HepG2 (cell line): Measurements from ENCODE around the gene ZNF223. TPM values are rescaled to one million over a fixed set of nuclear protein-coding genes. Genes with fewer than 3 reads are reported as not detected.
A peak's percentile ranks its signal among the peaks of the same experiment; 100 is the strongest.

ENCODE experiments used
- ARHGAP35 ChIP-seq: sonication (generic); formaldehyde crosslinking; IDR thresholded peaks from 2 replicates; pipeline ENCODE4 v1.9.0; 2022; ENCODE audit warnings: mild to moderate bottlenecking, inconsistent platforms, moderate library complexity, missing genetic modification reagents, borderline replicate concordance
- ELF3 ChIP-seq: IDR thresholded peaks from 2 replicates; pipeline ENCODE4 v1.6.1; 2016; ENCODE audit warnings: missing genetic modification reagents, missing compliant biosample characterization
- ELF4 ChIP-seq: sonication (generic); formaldehyde crosslinking; IDR thresholded peaks from 2 replicates; pipeline ENCODE4 v1.5.0; 2020; ENCODE audit warnings: missing genetic modification reagents, mild to moderate bottlenecking, moderate library complexity, borderline replicate concordance
- HOXD1 ChIP-seq: sonication (generic); formaldehyde crosslinking; IDR thresholded peaks from 2 replicates; pipeline ENCODE4 v1.5.0; 2020; ENCODE audit warnings: missing genetic modification reagents
- KAT8 ChIP-seq: IDR thresholded peaks from 2 replicates; pipeline ENCODE4 v1.6.1; 2016; ENCODE audit warnings: missing genetic modification reagents, missing compliant biosample characterization
- KMT2A ChIP-seq: sonication (generic); formaldehyde crosslinking; IDR thresholded peaks from 2 replicates; pipeline ENCODE4 v1.4.0; 2020; ENCODE audit warnings: missing genetic modification reagents
- MYNN ChIP-seq: sonication (generic); formaldehyde crosslinking; IDR thresholded peaks from 2 replicates; pipeline ENCODE4 v1.4.0; 2020; ENCODE audit warnings: mild to moderate bottlenecking, low read depth, missing genetic modification reagents
- NFAT5 ChIP-seq: sonication (generic); formaldehyde crosslinking; IDR thresholded peaks from 2 replicates; pipeline ENCODE4 v1.4.0; 2020; ENCODE audit warnings: missing genetic modification reagents
- RARA ChIP-seq: IDR thresholded peaks from 2 replicates; pipeline ENCODE4 v1.6.1; 2016; ENCODE audit warnings: missing genetic modification reagents, missing compliant biosample characterization
- SALL2 ChIP-seq: sonication (generic); formaldehyde crosslinking; IDR thresholded peaks from 2 replicates; pipeline ENCODE4 v1.8.1; 2023; ENCODE audit warnings: mild to moderate bottlenecking, missing genetic modification reagents, inconsistent platforms
- SCMH1 ChIP-seq: sonication (generic); formaldehyde crosslinking; IDR thresholded peaks from 2 replicates; pipeline ENCODE4 v1.9.0; 2021; ENCODE audit warnings: missing genetic modification reagents, mild to moderate bottlenecking, borderline replicate concordance
- SIX4 ChIP-seq: sonication (generic); formaldehyde crosslinking; IDR thresholded peaks from 2 replicates; pipeline ENCODE4 v1.4.0; 2020; ENCODE audit warnings: missing genetic modification reagents
- SYNCRIP ChIP-seq: fragments of 200-400 bp; formaldehyde crosslinking; IDR thresholded peaks from 2 replicates; pipeline ENCODE4 v1.6.1; 2018; ENCODE audit warnings: mild to moderate bottlenecking, low read depth, low read length; ENCODE audit not compliant: insufficient read depth
- TCF7 ChIP-seq: sonication (generic); IDR thresholded peaks from 2 replicates; pipeline ENCODE4 v1.6.1; 2016; ENCODE audit warnings: antibody characterized with exemption, low read depth
- ZFP62 ChIP-seq: sonication (generic); formaldehyde crosslinking; IDR thresholded peaks from 2 replicates; pipeline ENCODE4 v1.4.0; 2020; ENCODE audit warnings: missing genetic modification reagents
- ZNF251 ChIP-seq: sonication (generic); formaldehyde crosslinking; IDR thresholded peaks from 2 replicates; pipeline ENCODE4 v1.9.0; 2021; ENCODE audit warnings: mild to moderate bottlenecking, missing genetic modification reagents
- ZNF574 ChIP-seq: sonication (generic); formaldehyde crosslinking; IDR thresholded peaks from 2 replicates; pipeline ENCODE4 v1.4.0; 2020; ENCODE audit warnings: missing genetic modification reagents
- ZNF740 ChIP-seq: sonication (generic); formaldehyde crosslinking; IDR thresholded peaks from 2 replicates; pipeline ENCODE4 v1.4.0; 2020; ENCODE audit warnings: missing genetic modification reagents
- ZNF775 ChIP-seq: sonication (generic); formaldehyde crosslinking; IDR thresholded peaks from 2 replicates; pipeline ENCODE4 v1.4.0; 2020; ENCODE audit warnings: missing genetic modification reagents, mild to moderate bottlenecking, moderate library complexity, borderline replicate concordance
- polyA plus RNA-seq, 8 experiments: library from polyadenylated mRNA; depleted of rRNA in 3 of 8; stranded (reverse) in 7 of 8; unstranded in 1 of 8; fragments of >200 nt; fragmentation: Illumina TruSeq in 4 of 8; extraction: Trizol in 4 of 8; gene quantifications; 2 replicates each; pipeline versions ENCODE4 v1.2.1 to v1.2.3, GENCODE V29; 2011 to 2016; ENCODE audit warnings: low read depth in 4 of 8, missing spikeins in 1 of 8, mixed read lengths in 1 of 8; ENCODE audit not compliant: insufficient read depth in 1 of 8
- total RNA-seq, 5 experiments: library from RNA; depleted of rRNA; stranded (reverse); fragments of >200 nt; fragmentation: Illumina TruSeq; extraction: Trizol; gene quantifications; 2 replicates each; pipeline ENCODE4 v1.2.3, GENCODE V29; 2016; ENCODE audit warnings: low read depth in 1 of 5
- TF ChIP-seq, protein P1 (sequence below): IDR thresholded peaks from 2 replicates; pipeline ENCODE4 v1.6.1; 2016; ENCODE audit warnings: missing compliant biosample characterization, missing genetic modification reagents, borderline replicate concordance

Gene ZNF223
- total and polyA plus RNA-seq, 2 of the 13 experiments (the other 11 are each of a cell fraction or from before 2014, with no cell fraction given), result 2.0 to 4.8 TPM

DNA sequence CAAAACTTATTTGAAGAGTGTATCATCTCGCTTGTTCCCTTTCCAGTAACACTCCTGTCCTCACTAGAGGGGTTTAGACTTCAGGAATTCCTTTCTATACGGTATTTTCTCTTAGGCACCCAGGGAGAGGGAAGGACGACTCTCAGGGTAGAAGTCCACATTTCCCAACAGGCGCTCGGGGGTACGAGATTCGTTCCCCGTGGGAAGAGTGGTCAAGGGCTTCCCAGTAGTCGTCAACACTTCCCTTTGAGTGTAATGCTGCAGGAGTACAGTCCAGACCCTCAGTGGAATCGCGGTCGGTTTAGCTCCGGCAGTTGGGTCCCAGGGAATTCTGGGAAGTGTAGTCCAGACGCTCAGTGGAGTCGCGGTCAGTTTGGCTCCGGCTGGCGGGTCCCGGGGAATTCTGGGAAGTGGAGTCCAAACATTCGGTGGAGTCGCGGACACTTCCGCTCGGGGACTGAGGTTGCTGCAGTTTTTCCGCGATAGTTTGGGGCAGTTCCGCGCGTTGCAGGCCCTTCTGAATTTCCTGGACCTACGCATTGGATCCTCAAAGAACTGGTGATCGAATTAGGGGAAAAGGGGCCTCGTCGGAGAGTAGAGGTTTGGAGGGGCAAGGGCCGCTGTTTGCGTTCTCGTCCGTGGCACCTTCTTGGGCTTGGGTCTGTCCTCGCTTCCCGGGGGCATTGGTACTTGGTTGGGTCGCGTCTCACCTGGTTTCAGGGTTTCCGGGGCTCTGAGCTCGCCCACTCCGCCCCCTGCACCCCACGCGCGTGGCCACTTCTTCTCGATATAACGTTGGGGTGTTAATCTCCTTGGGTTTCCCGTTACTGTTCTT is 42.3 kb downstream of the ZNF223 start, which contains the start of gene ZNF224 (continued):
- peak; percentile 95 for TF ChIP-seq ZNF574 (CRISPR knock-in tag)
- peak; percentile 61; the same call in 1 of the 2 replicates for TF ChIP-seq HOXD1 (CRISPR knock-in tag)
- TF ChIP-seq SALL2 (CRISPR knock-in tag), result no peak
- no peak for TF ChIP-seq SIX4 (CRISPR knock-in tag)
- TF ChIP-seq ZNF775, result no peak
- TF ChIP-seq NFAT5 (CRISPR knock-in tag), result 0 out of 2 replicates have a peak, but pooled peaks have one; percentile 25
- no peak for TF ChIP-seq ZNF251
- TF ChIP-seq ARHGAP35 (CRISPR knock-in tag), result no peak
- TF ChIP-seq SCMH1 (CRISPR knock-in tag), result no peak
- peak; percentile 73 for TF ChIP-seq ELF3
- TF ChIP-seq ELF4 (CRISPR knock-in tag), result no peak
- no peak for TF ChIP-seq ZNF740
- TF ChIP-seq KMT2A (CRISPR knock-in tag), result peak; percentile 83; the same call in 1 of the 2 replicates
- TF ChIP-seq, protein P1, sequence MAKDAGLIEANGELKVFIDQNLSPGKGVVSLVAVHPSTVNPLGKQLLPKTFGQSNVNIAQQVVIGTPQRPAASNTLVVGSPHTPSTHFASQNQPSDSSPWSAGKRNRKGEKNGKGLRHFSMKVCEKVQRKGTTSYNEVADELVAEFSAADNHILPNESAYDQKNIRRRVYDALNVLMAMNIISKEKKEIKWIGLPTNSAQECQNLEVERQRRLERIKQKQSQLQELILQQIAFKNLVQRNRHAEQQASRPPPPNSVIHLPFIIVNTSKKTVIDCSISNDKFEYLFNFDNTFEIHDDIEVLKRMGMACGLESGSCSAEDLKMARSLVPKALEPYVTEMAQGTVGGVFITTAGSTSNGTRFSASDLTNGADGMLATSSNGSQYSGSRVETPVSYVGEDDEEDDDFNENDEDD (CRISPR knock-in tag), result peak; percentile 47; the same call in 1 of the 2 replicates
- TF ChIP-seq MYNN, result no peak
- no peak for TF ChIP-seq SYNCRIP
- peak; percentile 87; the same call in 1 of the 2 replicates for TF ChIP-seq KAT8
- no peak for TF ChIP-seq TCF7
- 0 out of 2 replicates have a peak, but pooled peaks have one; percentile 43 for TF ChIP-seq ZFP62 (CRISPR knock-in tag)
- peak; percentile 18; the same call in 1 of the 2 replicates for TF ChIP-seq RARA
